Activated naive CD8-positive, alpha-beta T cell treated with anti-CD3 and anti-CD28 coated beads, Interleukin-2, amount 10 ng/mL, durations not matched to agents 7 days and 5 days (primary cell): Measurements from ENCODE around the gene TK2. TPM values are rescaled to one million over a fixed set of nuclear protein-coding genes. Genes with fewer than 3 reads are reported as not detected.

Source experiments
- ATAC-seq: fragments of 150-1000 bp; cut with Tn5 transposase; one replicate; pipeline ENCODE4 v1.10.0; 2021; ENCODE audit warnings: low read depth, moderate library complexity
- POLR2A ChIA-PET: fragments of 350-600 bp; sonication (Branson Sonifier 250); formaldehyde crosslinking; loops from one replicate; lab custom pipeline; 2021; ENCODE audit warnings: antibody characterized with exemption; lab: Charles Lee
- DNase-seq: peaks from one replicate; pipeline ENCODE4 v3.0.0; 2021
- H3K27ac Mint-ChIP-seq: one replicate; pipeline ENCODE4 v1.8.0; 2022; ENCODE audit warnings: mild to moderate bottlenecking, mixed read lengths
- H3K27me3 Mint-ChIP-seq: one replicate; pipeline ENCODE4 v1.8.0; 2022; ENCODE audit warnings: mild to moderate bottlenecking, moderate library complexity, mixed read lengths
- H3K36me3 Mint-ChIP-seq: one replicate; pipeline ENCODE4 v1.8.0; 2021; ENCODE audit warnings: mild to moderate bottlenecking, mixed read lengths
- H3K4me1 Mint-ChIP-seq: one replicate; pipeline ENCODE4 v1.8.0; 2021; ENCODE audit warnings: mixed read lengths
- H3K4me3 Mint-ChIP-seq: one replicate; pipeline ENCODE4 v1.8.0; 2022; ENCODE audit warnings: mild to moderate bottlenecking, moderate library complexity, mixed read lengths
- H3K9me3 Mint-ChIP-seq: one replicate; pipeline ENCODE4 v1.8.0; 2021; ENCODE audit warnings: mixed read lengths
- total RNA-seq, 2 experiments: library from RNA; stranded (reverse); gene quantifications; one replicate each; pipeline ENCODE4 v1.2.3, GENCODE V29; 2021

TK2 gene
- total RNA-seq, 2 experiments from 2014 or later, result 7.0 to 8.6 TPM

GRCh38 chr16:66537236-66537635, 12.7 kb downstream of the TK2 start:
- Mint-ChIP-seq H3K27ac (no peak overlapping the region), H3K27me3 (no peaks in the 10 kb centered on the region), H3K9me3 (no peaks in the 10 kb centered on the region), H3K4me3 (no peak overlapping the region), H3K36me3 (no peaks in the 10 kb centered on the region), H3K4me1 (peaks cover 20% of the 10 kb centered on the region)
- POLR2A ChIA-PET, result interaction anchor here (1.0 to 1.3 kb wide), 2 partner anchors 10 to 13 kb away, joined by 3 read pairs; no protein-coding TSS in a partner anchor
- no peak for ATAC-seq
- no peak for DNase-seq

DNA sequence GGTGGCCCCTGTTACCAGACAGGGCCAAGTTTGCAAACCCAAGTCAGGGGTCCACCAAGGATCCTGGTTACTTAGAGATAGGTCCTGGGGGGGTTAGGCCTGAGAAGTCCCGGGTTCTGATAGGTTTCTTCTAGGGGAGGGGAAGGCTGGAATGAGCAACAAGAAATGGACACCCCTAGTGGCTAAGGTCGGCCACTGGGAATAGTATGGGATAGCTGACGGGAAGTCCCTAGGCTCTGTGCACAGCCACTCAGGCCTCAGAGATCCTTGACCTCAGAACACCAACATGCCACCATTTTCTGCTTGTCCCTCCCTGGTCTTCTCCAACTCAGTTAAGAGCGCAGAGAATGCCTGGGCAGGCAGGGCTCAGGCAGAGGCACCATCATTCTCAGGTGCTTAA, 13.4 kb downstream of the TK2 start:
- no peaks in the 10 kb centered on the region for H3K27me3 Mint-ChIP-seq
- no peak overlapping the region for H3K27ac Mint-ChIP-seq
- POLR2A ChIA-PET, result interaction anchor here (1.0 to 1.3 kb wide), 2 partner anchors 11 to 12 kb away, joined by 3 read pairs; no protein-coding TSS in a partner anchor
- peaks cover 20% of the 10 kb centered on the region for H3K4me1 Mint-ChIP-seq
- ATAC-seq, result no peak
- no peaks in the 10 kb centered on the region for H3K9me3 Mint-ChIP-seq
- DNase-seq, result no peak
- H3K4me3 Mint-ChIP-seq, result no peak overlapping the region
- no peaks in the 10 kb centered on the region for H3K36me3 Mint-ChIP-seq

DNA sequence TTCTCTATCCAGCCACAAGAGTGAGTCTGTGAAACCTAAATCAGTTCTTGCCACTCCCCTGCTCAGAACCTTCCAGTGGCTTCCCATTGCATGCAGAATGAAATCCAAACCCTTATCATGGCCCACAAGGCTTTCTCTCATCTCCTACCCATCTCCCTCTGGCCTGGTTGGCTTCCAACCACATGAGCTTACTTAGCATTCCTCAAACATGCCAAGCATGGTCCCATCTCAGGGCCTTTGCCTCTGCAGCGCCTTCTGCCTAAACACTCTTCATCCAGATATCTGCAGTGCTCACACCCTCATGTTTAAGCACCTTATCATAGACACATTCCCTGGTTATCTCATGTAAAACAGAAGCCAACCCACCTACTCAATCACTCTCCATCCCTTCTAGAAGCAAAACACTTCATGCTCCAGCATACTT, 15.5 kb downstream of the TK2 start:
- POLR2A ChIA-PET, result interaction anchor here (1.3 kb wide), 1 partner anchor 10 kb away, joined by 4 read pairs; no protein-coding TSS in a partner anchor
- H3K4me3 Mint-ChIP-seq, result no peak overlapping the region
- H3K27ac Mint-ChIP-seq, result no peak overlapping the region
- H3K4me1 Mint-ChIP-seq, result peaks cover 9% of the 10 kb centered on the region
- ATAC-seq (no peak), DNase-seq (no peak)
- H3K36me3 Mint-ChIP-seq, result peaks cover 2% of the 10 kb centered on the region
- H3K27me3 Mint-ChIP-seq, result no peaks in the 10 kb centered on the region
- H3K9me3 Mint-ChIP-seq, result no peaks in the 10 kb centered on the region

DNA sequence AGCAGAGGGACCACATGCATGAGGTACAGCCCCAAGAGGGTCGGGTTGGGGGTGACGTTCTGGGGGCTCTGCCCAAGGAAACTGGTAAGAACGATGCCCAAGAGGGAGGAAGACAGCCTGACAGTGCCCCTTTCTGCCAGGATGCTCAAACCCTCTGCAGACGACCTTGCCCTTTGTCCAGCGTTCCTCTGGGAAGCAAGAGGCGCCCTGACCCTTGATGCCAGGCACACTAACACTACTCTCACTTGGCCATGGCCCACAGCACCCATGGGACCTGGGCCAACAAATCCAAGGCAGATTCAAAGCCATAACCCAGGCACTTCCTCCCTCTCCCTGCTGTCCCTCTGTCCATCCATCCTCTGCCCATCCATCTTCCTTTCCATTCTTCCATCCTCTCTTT, 20.4 kb downstream of the TK2 start:
- DNase-seq, result no peak
- peak overlapping the region; percentile 37 for H3K27ac Mint-ChIP-seq

GRCh38 chr16:66528294-66528693, 21.6 kb downstream of the TK2 start:
- peaks cover 34% of the 10 kb centered on the region for H3K4me1 Mint-ChIP-seq
- H3K4me3 Mint-ChIP-seq, result no peak overlapping the region
- H3K27ac Mint-ChIP-seq, result no peak overlapping the region
- no peak for ATAC-seq
- peaks cover 8% of the 10 kb centered on the region for H3K36me3 Mint-ChIP-seq
- H3K27me3 Mint-ChIP-seq, result no peaks in the 10 kb centered on the region
- POLR2A ChIA-PET, result interaction anchor here (10.0 kb wide), 1 partner anchor 21 kb away, joined by 157 read pairs; the partner anchor contains the start of genes CKLF and TK2
- DNase-seq, result no peak
- H3K9me3 Mint-ChIP-seq, result no peaks in the 10 kb centered on the region

More for the DNA sequence above, 20.4 kb downstream of the TK2 start:
- peaks cover 25% of the 10 kb centered on the region for H3K4me1 Mint-ChIP-seq
- H3K27me3 Mint-ChIP-seq, result no peaks in the 10 kb centered on the region
- no peak for ATAC-seq
- peaks cover 8% of the 10 kb centered on the region for H3K36me3 Mint-ChIP-seq
- no peak overlapping the region for H3K4me3 Mint-ChIP-seq
- no peaks in the 10 kb centered on the region for H3K9me3 Mint-ChIP-seq
- POLR2A ChIA-PET, result interaction anchor here (2.3 kb wide), 1 partner anchor 23 kb away, joined by 5 read pairs; the partner anchor contains the start of gene CKLF

GRCh38 chr16:66525396-66526180, 24.3 kb downstream of the TK2 start:
- H3K4me3 Mint-ChIP-seq, result no peak overlapping the region
- peaks cover 60% of the 10 kb centered on the region for H3K4me1 Mint-ChIP-seq
- POLR2A ChIA-PET, result interaction anchor here (0.8 to 10.0 kb wide), 4 partner anchors 14 to 78 kb away, joined by 3 to 157 read pairs (median 16); partner anchors contain the start of genes CKLF, CMTM3 and TK2
- H3K9me3 Mint-ChIP-seq, result no peaks in the 10 kb centered on the region
- DNase-seq (no peak), ATAC-seq (no peak)
- peaks cover 8% of the 10 kb centered on the region for H3K36me3 Mint-ChIP-seq
- no peaks in the 10 kb centered on the region for H3K27me3 Mint-ChIP-seq
- H3K27ac Mint-ChIP-seq, result peak overlapping the region; percentile 88

DNA sequence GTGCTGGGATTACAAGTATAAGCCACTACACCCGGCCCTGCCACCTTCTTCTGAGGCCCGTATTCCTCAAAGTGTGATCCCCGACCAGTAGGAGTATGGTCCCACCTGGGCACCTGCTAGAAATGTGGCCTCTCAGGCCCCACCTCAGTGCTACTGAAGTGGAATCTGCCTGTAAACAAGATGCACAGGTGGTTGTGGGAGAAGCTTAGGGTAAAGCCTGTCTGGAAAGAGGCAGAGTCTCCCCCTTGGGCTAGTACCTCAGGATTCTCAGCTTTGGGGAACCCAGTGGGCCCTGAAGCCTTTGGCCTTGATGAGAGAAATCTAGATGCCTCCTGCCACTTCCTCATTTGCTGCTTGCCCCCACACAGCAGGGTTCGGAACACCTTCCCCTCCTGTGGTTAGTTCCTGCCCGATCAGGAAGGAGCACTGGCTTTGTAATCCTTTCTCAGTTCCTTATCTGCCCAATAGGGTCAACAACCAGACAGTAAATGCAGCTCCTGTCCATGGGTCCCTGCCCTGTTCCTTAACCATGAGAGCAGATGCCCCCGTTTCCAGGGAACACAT, 25.2 kb downstream of the TK2 start:
- ATAC-seq, result peak; percentile 8
- Mint-ChIP-seq H3K9me3 (no peaks in the 10 kb centered on the region), H3K27me3 (no peaks in the 10 kb centered on the region), H3K27ac (peak overlapping the region; percentile 88), H3K4me3 (peak overlapping the region; percentile 74), H3K4me1 (peaks cover 68% of the 10 kb centered on the region), H3K36me3 (peaks cover 7% of the 10 kb centered on the region)
- DNase-seq, result peak; percentile 52
- POLR2A ChIA-PET, result interaction anchor here (0.9 to 10.0 kb wide), 6 partner anchors 10 to 79 kb away, joined by 3 to 157 read pairs (median 4); partner anchors contain the start of genes CKLF, CMTM3 and TK2

DNA sequence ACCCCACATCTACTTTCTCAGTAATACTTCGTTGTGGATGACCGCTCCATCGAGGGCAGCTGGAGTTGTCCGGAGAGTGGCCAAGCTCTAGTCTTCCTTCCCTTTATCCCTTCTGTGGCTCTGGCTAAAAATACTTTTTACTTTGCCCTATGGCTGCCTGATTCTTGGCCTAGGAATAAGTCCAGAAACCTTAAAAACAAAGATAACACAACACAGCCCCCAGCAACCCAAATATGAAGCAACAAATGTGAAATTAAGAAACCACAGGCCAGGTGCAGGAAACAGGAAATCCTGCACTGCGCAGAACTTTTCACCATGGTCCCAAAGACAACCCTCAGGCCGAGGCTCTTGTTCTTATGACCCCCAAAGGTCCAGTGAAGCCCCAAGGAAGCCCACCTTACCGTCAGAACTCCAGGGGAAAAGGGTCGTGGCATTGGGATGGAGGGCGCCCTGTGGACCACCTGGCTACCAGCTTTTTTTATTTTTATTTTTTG, 26.0 kb downstream of the TK2 start:
- Mint-ChIP-seq H3K27ac (peak overlapping the region; percentile 88), H3K4me3 (peak overlapping the region; percentile 74), H3K27me3 (no peaks in the 10 kb centered on the region), H3K9me3 (no peaks in the 10 kb centered on the region), H3K36me3 (peaks cover 6% of the 10 kb centered on the region), H3K4me1 (peaks cover 74% of the 10 kb centered on the region)
- peak; percentile 59 for ATAC-seq
- peak; percentile 62 for DNase-seq
- POLR2A ChIA-PET, result interaction anchor here (1.3 to 10.0 kb wide), 6 partner anchors 11 to 80 kb away, joined by 3 to 157 read pairs (median 4); partner anchors contain the start of genes CKLF, CMTM3 and TK2

DNA sequence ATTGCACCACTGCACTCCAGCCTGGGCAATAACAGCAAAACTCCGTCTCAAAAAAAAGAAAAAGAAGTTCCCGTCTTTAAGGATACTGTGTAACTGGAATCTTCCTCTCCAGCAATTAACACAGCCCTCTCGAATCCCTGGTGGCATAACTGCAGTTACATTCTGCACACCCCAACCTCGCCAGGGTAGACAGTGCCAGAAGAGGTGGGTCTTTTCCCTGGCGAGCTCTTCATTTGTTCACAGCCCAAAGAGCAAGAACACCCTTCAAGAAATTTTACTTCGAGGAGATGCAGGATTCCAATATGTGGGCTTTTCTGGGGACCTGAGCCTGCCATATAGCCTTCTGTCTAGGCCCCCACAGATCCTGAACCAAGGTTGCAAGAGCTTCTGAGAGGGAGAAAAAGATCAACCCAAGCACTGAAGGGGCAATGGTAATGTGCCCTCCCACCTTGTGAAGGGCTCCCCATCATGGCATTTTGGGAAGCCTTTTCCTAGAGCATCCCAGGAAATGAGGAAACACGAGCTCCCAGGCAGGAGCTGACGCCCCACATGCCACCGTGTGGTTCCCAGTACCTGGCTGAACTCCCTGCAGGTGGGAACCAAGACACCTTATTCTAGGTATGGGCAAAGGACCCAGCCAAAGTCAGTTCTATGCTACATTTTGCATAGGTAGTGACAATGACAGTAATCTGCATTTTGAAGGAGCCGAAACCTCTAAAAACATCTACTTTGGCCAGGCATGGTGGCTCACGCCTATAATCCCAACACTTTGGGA, 26.9 kb downstream of the TK2 start:
- H3K4me3 Mint-ChIP-seq, result peak overlapping the region; percentile 74
- H3K36me3 Mint-ChIP-seq, result peaks cover 6% of the 10 kb centered on the region
- H3K4me1 Mint-ChIP-seq, result peaks cover 74% of the 10 kb centered on the region
- POLR2A ChIA-PET, result interaction anchor here (0.8 to 10.0 kb wide), 7 partner anchors 12 to 81 kb away, joined by 3 to 157 read pairs (median 4); partner anchors contain the start of genes CKLF, CMTM3 and TK2
- DNase-seq, result no peak
- H3K27ac Mint-ChIP-seq, result peak overlapping the region; percentile 88
- H3K9me3 Mint-ChIP-seq, result no peaks in the 10 kb centered on the region
- no peaks in the 10 kb centered on the region for H3K27me3 Mint-ChIP-seq
- no peak for ATAC-seq

DNA sequence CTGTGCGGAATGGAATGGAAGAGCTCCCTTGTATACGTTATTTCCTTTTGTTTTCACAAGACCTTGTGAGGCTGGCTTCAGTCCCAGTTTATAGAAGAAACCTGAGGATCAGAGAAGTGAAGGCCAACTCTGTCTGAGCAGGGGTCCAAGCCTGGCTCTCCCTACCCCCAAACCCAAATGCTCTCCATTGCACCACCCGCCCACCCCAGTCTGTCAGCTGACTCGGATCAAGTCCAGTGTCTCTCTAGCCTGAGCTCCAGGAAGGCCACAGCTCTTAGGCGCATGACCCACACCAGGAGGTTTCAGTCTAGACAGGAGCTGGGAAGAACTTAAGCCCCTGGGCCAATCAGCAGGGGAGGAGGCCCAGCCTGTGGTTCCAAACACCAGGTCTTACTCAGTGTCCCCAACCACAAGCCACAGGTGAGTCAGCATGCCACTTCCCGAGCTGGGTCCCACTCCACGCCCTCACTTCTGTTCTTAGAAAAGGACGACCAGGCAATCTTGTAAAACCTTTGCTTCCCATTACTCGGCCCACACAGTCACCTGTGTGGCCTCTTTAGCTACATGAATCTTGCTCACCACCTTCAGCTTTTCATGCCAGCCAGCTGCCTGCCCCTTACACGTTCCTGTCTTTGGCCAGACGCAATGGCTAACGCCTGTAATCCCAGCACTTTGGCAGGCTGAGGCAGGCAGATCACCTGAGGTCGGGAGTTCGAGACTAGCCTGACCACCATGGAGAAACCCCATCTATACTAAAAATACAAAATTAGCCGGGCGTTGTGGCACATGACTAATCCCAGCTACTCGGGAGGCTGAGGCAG, 27.8 kb downstream of the TK2 start:
- H3K27ac Mint-ChIP-seq, result peak overlapping the region; percentile 88
- H3K36me3 Mint-ChIP-seq, result no peaks in the 10 kb centered on the region

DNA sequence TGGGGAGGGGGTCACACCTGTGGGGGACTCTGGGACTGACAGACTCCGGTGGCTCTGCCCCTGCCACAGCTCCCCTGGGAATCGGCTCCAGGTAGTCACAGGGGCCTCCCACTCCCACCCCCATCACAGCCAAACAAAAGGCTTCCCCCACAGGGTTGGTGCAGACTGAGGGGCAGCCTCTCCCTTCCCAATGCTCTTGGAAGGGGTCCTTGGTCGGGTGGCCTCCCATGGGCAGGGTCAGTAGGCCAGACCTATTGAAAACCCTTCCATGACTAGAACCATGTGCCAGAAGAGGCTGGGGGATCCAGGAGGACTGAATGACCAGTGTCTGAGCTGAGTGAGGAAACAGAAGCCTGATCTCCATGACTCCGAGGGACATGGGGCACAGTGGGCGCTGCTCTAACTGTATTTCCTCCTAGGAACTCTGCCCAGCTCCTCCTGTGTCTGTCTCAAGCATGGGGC, 28.6 kb downstream of the TK2 start:
- no peak for ATAC-seq

More for the DNA sequence above, 27.8 kb downstream of the TK2 start:
- POLR2A ChIA-PET, result interaction anchor here (0.7 to 10.0 kb wide), 10 partner anchors 10 to 636 kb away, joined by 3 to 157 read pairs (median 4); partner anchors contain the start of genes CKLF, CMTM3 and TK2
- peaks cover 78% of the 10 kb centered on the region for H3K4me1 Mint-ChIP-seq
- peak overlapping the region; percentile 66 for H3K4me3 Mint-ChIP-seq
- peak; percentile 87 for DNase-seq
- no peaks in the 10 kb centered on the region for H3K9me3 Mint-ChIP-seq
- H3K27me3 Mint-ChIP-seq, result no peaks in the 10 kb centered on the region
- ATAC-seq, result peak; percentile 74

More for the DNA sequence above, 28.6 kb downstream of the TK2 start:
- H3K27ac Mint-ChIP-seq, result peak overlapping the region; percentile 88
- H3K27me3 Mint-ChIP-seq, result no peaks in the 10 kb centered on the region
- H3K4me1 Mint-ChIP-seq, result peaks cover 82% of the 10 kb centered on the region
- POLR2A ChIA-PET, result interaction anchor here (1.0 to 10.0 kb wide), 4 partner anchors 28 to 637 kb away, joined by 3 to 157 read pairs (median 16); partner anchors contain the start of genes CKLF, CMTM3 and TK2
- H3K9me3 Mint-ChIP-seq, result no peaks in the 10 kb centered on the region
- no peaks in the 10 kb centered on the region for H3K36me3 Mint-ChIP-seq
- peak overlapping the region; percentile 66 for H3K4me3 Mint-ChIP-seq
- no peak for DNase-seq
